ENCODE measurements around the gene PHKA1.
A peak's percentile ranks its signal among the peaks of the same experiment; 100 is the strongest.
"Not testable (repeated sequence)": the region's sequence is repeated elsewhere in the genome, so short reads cannot be mapped to it uniquely, and the experiment has no call there.

PHKA1 gene

GRCh38 chrX:72713599-72714477 lies at the start of gene PHKA1:
Gene PHKA1 (minus strand): TSS chrX:72714306. CDS start chrX:72713880, 426 bp downstream.
- DNase-seq: peak in 8 of 14 donors; percentile 7 to 33 (median 10)

GRCh38 chrX:72760454-72760853 lies 46.3 kb upstream of the PHKA1 start:
- DNase-seq: not testable (repeated sequence)

- not testable (repeated sequence) for DNase-seq
Observed at GRCh38 chrX:72748545-72748944, 34.4 kb upstream of the PHKA1 start.

- not testable (repeated sequence) for DNase-seq
Observed at GRCh38 chrX:72745546-72745945, 31.4 kb upstream of the PHKA1 start.

GRCh38 chrX:72735561-72735960 lies 21.5 kb upstream of the PHKA1 start:
- DNase-seq: no peak

- not testable (repeated sequence) for DNase-seq
Observed at GRCh38 chrX:72733636-72734035, 19.5 kb upstream of the PHKA1 start.

- no peak for DNase-seq
Observed at GRCh38 chrX:72727846-72728245, 13.7 kb upstream of the PHKA1 start.

- no peak for DNase-seq
Observed at GRCh38 chrX:72716766-72717165, 2.7 kb upstream of the PHKA1 start.

- no peak for DNase-seq
Observed at GRCh38 chrX:72715546-72715945, 1.4 kb upstream of the PHKA1 start.

GRCh38 chrX:72714478-72714916 lies 391 bp upstream of the PHKA1 start:
- DNase-seq: peak in 9 of 14 donors; percentile 1 to 38 (median 7)

- DNase-seq: no peak
Observed at GRCh38 chrX:72713130-72713529, 976 bp downstream of the PHKA1 start.

- DNase-seq: no peak
Observed at GRCh38 chrX:72712094-72712755, 1.9 kb downstream of the PHKA1 start.

GRCh38 chrX:72705814-72706213 lies 8.3 kb downstream of the PHKA1 start:
- DNase-seq: no peak

- no peak for DNase-seq
Observed at GRCh38 chrX:72705111-72705510, 9.0 kb downstream of the PHKA1 start.

- DNase-seq: no peak
Observed at GRCh38 chrX:72694170-72694569, 19.9 kb downstream of the PHKA1 start.

- DNase-seq: peak in 1 of 14 donors; percentile 0
Observed at GRCh38 chrX:72693477-72693876, 20.6 kb downstream of the PHKA1 start.

- DNase-seq: no peak
Observed at GRCh38 chrX:72687396-72687795, 26.7 kb downstream of the PHKA1 start.

- DNase-seq: no peak
Observed at GRCh38 chrX:72685810-72686456, 28.2 kb downstream of the PHKA1 start.

- no peak for DNase-seq
Observed at GRCh38 chrX:72685018-72685417, 29.1 kb downstream of the PHKA1 start.

- DNase-seq: no peak
Observed at GRCh38 chrX:72683631-72684030, 30.5 kb downstream of the PHKA1 start.

GRCh38 chrX:72676465-72676864 lies 37.6 kb downstream of the PHKA1 start:
- no peak for DNase-seq

- not testable (repeated sequence) for DNase-seq
Observed at GRCh38 chrX:72673951-72674350, 40.2 kb downstream of the PHKA1 start.

GRCh38 chrX:72669508-72669907 lies 44.6 kb downstream of the PHKA1 start:
- DNase-seq: not testable (repeated sequence)

Measured in C1 segment of cervical spinal cord (tissue), 14 donors.